Liver (tissue), 9 donors: ENCODE data around the gene SEMA5A. TPM values are rescaled to one million over a fixed set of nuclear protein-coding genes. Genes with fewer than 3 reads are reported as not detected.

Source experiments
- DNase-seq: peaks from one replicate; pipeline ENCODE4 v3.0.0-alpha.2; 2017; ENCODE audit warnings: low spot score
- H3K27ac ChIP-seq, 2 donors: one replicate each; pipeline ENCODE4 v1.7.0; 2013; ENCODE audit warnings: inconsistent platforms in 2 of 2, low read length in 2 of 2, control low read depth in 1 of 2, low read depth in 1 of 2, mild to moderate bottlenecking in 1 of 2
- H3K27me3 ChIP-seq, 4 donors: one replicate each; pipeline versions ENCODE4 v1.6.1 to v1.7.0; 2013; ENCODE audit warnings: low read length in 3 of 4, inconsistent platforms in 1 of 4, mild to moderate bottlenecking in 1 of 4, moderate library complexity in 1 of 4; ENCODE audit not compliant: control insufficient read depth in 4 of 4, insufficient read depth in 4 of 4
- H3K36me3 ChIP-seq, 4 donors: one replicate each; pipeline versions ENCODE4 v1.6.1 to v1.7.0; 2013; ENCODE audit warnings: low read length in 3 of 4, mild to moderate bottlenecking in 3 of 4, low read depth in 1 of 4, moderate library complexity in 1 of 4; ENCODE audit not compliant: control insufficient read depth in 4 of 4, insufficient read depth in 3 of 4
- H3K4me1 ChIP-seq, 4 donors: one replicate each; pipeline versions ENCODE4 v1.6.1 to v1.7.0; 2013; ENCODE audit warnings: low read length in 3 of 4, mild to moderate bottlenecking in 3 of 4, moderate library complexity in 1 of 4; ENCODE audit not compliant: control insufficient read depth in 4 of 4, insufficient read depth in 4 of 4
- H3K4me3 ChIP-seq, 3 donors: one replicate each; pipeline versions ENCODE4 v1.6.1 to v1.7.0; 2013; ENCODE audit warnings: low read length in 3 of 3, control low read depth in 1 of 3, low read depth in 1 of 3, mild to moderate bottlenecking in 1 of 3
- H3K9ac ChIP-seq, 2 donors: one replicate each; pipeline ENCODE4 v1.7.0; 2013; ENCODE audit warnings: low read length in 2 of 2, mild to moderate bottlenecking in 2 of 2, moderate library complexity in 2 of 2, control low read depth in 1 of 2, low read depth in 1 of 2
- H3K9me3 ChIP-seq, 4 donors: one replicate each; pipeline versions ENCODE4 v1.6.1 to v1.7.0; 2013; ENCODE audit warnings: low read length in 3 of 4; ENCODE audit not compliant: control insufficient read depth in 4 of 4
- EGR1 ChIP-seq, 2 donors: IDR thresholded peaks; 2 replicates each; pipeline ENCODE4 v1.6.1; 2016 to 2018; ENCODE audit warnings: antibody characterized with exemption in 2 of 2, low read depth in 2 of 2
- FOXA1 ChIP-seq: IDR thresholded peaks from 2 replicates; pipeline ENCODE4 v1.6.1; 2016; ENCODE audit warnings: antibody characterized with exemption
- FOXA2 ChIP-seq: IDR thresholded peaks from 2 replicates; pipeline ENCODE4 v1.6.1; 2016; ENCODE audit warnings: antibody characterized with exemption
- GABPA ChIP-seq, 2 donors: IDR thresholded peaks in 1 of 2; conservative IDR thresholded peaks in 1 of 2; 2 replicates each; pipeline ENCODE4 v1.6.1; 2016; ENCODE audit warnings: antibody characterized with exemption in 2 of 2, mild to moderate bottlenecking in 1 of 2, moderate library complexity in 1 of 2
- HNF4A ChIP-seq, 2 donors: conservative IDR thresholded peaks; 2 replicates each; pipeline ENCODE4 v1.6.1; 2016; ENCODE audit warnings: antibody characterized with exemption in 2 of 2, mild to moderate bottlenecking in 2 of 2
- HNF4G ChIP-seq: IDR thresholded peaks from 2 replicates; pipeline ENCODE4 v1.6.1; 2016; ENCODE audit warnings: antibody characterized with exemption
- JUND ChIP-seq, 2 donors: IDR thresholded peaks; 2 replicates each; pipeline ENCODE4 v1.6.1; 2016; ENCODE audit warnings: antibody characterized with exemption in 2 of 2
- NR2F2 ChIP-seq: IDR thresholded peaks from 2 replicates; pipeline ENCODE4 v1.6.1; 2016; ENCODE audit warnings: antibody characterized with exemption
- RAD21 ChIP-seq, 2 donors: IDR thresholded peaks; 2 replicates each; pipeline ENCODE4 v1.6.1; 2016; ENCODE audit warnings: antibody characterized with exemption in 2 of 2, mild to moderate bottlenecking in 2 of 2
- REST ChIP-seq: IDR thresholded peaks from 2 replicates; pipeline ENCODE4 v1.6.1; 2016; ENCODE audit warnings: antibody characterized with exemption, mild to moderate bottlenecking
- RXRA ChIP-seq, 2 donors: IDR thresholded peaks; 2 replicates each; pipeline ENCODE4 v1.6.1; 2017 to 2018; ENCODE audit warnings: antibody characterized with exemption in 2 of 2, mild to moderate bottlenecking in 1 of 2
- SP1 ChIP-seq: IDR thresholded peaks from 2 replicates; pipeline ENCODE4 v1.6.1; 2018; ENCODE audit warnings: antibody characterized with exemption, mild to moderate bottlenecking
- TAF1 ChIP-seq: conservative IDR thresholded peaks from 2 replicates; pipeline ENCODE4 v1.6.1; 2016; ENCODE audit warnings: antibody characterized with exemption, mild to moderate bottlenecking
- YY1 ChIP-seq: IDR thresholded peaks from 2 replicates; pipeline ENCODE4 v1.6.1; 2016; ENCODE audit warnings: antibody characterized with exemption, mild to moderate bottlenecking
- ZBTB33 ChIP-seq: IDR thresholded peaks from 2 replicates; pipeline ENCODE4 v1.6.1; 2016; ENCODE audit warnings: antibody characterized with exemption
- WGBS: extraction: QIAGEN DNeasy Blood & Tissue Kit; methylation state at CpG from one replicate; pipeline ENCODE4 v1.1.7; 2013; 5-methylcytosine and 5-hydroxymethylcytosine counted together
- polyA plus RNA-seq, 2 donors: library from polyadenylated mRNA; stranded (reverse) in 1 of 2; unstranded in 1 of 2; fragments of 200-250 nt in 1 of 2; fragments of >200 nt in 1 of 2; fragmentation: Nextera tagmentation in 1 of 2; extraction: Ambion mirVana in 1 of 2; gene quantifications; one replicate each; pipeline versions ENCODE4 v1.2.1 to v1.2.3, GENCODE V29; 2013 to 2015
- total RNA-seq, 2 donors: library from RNA; depleted of rRNA; stranded (reverse); fragments of >200 nt; gene quantifications; one replicate each; pipeline ENCODE4 v1.2.3, GENCODE V29; 2014
- TF ChIP-seq, protein P1 (sequence below): IDR thresholded peaks from 2 replicates; pipeline ENCODE4 v1.6.1; 2016; ENCODE audit warnings: antibody characterized with exemption
- TF ChIP-seq, protein P2 (sequence below): IDR thresholded peaks from 2 replicates; pipeline ENCODE4 v1.6.1; 2016; ENCODE audit warnings: antibody characterized with exemption
- TF ChIP-seq, protein P3 (sequence below): fragments of 150-350 bp; IDR thresholded peaks from 2 replicates; pipeline ENCODE4 v1.5.1; 2017; ENCODE audit warnings: improper control_type of control experiment, low read depth, low read length; ENCODE audit not compliant: missing input control
- donor health status: healthy.
- donor health status: healthy.
- donor health status: healthy.
- donor health status: healthy.
- donor health status: healthy.

Gene SEMA5A
- total and polyA plus RNA-seq, 4 donors, result 1.1 to 5.8 (median 3.2) TPM

- 61% methylated on average over 4 of the region's 4 CpGs for WGBS
- no peaks in the 10 kb centered on the region for H3K9me3 ChIP-seq
- no peaks in the 10 kb centered on the region for H3K4me1 ChIP-seq
- H3K27ac ChIP-seq, result no peak overlapping the region
- TF ChIP-seq, protein P1, sequence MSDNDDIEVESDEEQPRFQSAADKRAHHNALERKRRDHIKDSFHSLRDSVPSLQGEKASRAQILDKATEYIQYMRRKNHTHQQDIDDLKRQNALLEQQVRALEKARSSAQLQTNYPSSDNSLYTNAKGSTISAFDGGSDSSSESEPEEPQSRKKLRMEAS, result no peak
- TF ChIP-seq SP1 (no peak), TAF1 (no peak), ZBTB33 (no peak), NR2F2 (no peak), RXRA (IDR thresholded peaks at IDR 0.05) (no peak), RAD21 (IDR thresholded peaks at IDR 0.05) (no peak), HNF4G (no peak), HNF4A (conservative IDR thresholded peaks at IDR 0.05) (no peak), YY1 (no peak), FOXA2 (no peak), JUND (IDR thresholded peaks at IDR 0.05) (no peak), EGR1 (IDR thresholded peaks at IDR 0.05; ENCODE audit: low read depth in 2 of 2) (no peak), GABPA (IDR thresholded peaks at IDR 0.05 in 1 of 2, conservative IDR thresholded peaks at IDR 0.05 in 1 of 2) (no peak), REST (no peak), FOXA1 (no peak)
- TF ChIP-seq, protein P2, sequence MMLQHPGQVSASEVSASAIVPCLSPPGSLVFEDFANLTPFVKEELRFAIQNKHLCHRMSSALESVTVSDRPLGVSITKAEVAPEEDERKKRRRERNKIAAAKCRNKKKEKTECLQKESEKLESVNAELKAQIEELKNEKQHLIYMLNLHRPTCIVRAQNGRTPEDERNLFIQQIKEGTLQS, result no peak
- TF ChIP-seq, protein P3, sequence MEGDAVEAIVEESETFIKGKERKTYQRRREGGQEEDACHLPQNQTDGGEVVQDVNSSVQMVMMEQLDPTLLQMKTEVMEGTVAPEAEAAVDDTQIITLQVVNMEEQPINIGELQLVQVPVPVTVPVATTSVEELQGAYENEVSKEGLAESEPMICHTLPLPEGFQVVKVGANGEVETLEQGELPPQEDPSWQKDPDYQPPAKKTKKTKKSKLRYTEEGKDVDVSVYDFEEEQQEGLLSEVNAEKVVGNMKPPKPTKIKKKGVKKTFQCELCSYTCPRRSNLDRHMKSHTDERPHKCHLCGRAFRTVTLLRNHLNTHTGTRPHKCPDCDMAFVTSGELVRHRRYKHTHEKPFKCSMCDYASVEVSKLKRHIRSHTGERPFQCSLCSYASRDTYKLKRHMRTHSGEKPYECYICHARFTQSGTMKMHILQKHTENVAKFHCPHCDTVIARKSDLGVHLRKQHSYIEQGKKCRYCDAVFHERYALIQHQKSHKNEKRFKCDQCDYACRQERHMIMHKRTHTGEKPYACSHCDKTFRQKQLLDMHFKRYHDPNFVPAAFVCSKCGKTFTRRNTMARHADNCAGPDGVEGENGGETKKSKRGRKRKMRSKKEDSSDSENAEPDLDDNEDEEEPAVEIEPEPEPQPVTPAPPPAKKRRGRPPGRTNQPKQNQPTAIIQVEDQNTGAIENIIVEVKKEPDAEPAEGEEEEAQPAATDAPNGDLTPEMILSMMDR, result no peak
- no peak overlapping the region for H3K4me3 ChIP-seq
- H3K36me3 ChIP-seq, result peaks cover 0 to 28% (median 6%) of the 10 kb centered on the region in 4 donors
- no peaks in the 10 kb centered on the region for H3K27me3 ChIP-seq
- DNase-seq, result no peak
- no peak overlapping the region for H3K9ac ChIP-seq
These were observed 493.5 kb downstream of the SEMA5A start for GRCh38 chr5:9052421-9052820.
